ENCODE data around the gene OVCA2. TPM values are rescaled to one million over a fixed set of nuclear protein-coding genes. Genes with fewer than 3 reads are reported as not detected.

The OVCA2 gene
- total and polyA plus RNA-seq, 2 donors (not counting 3 experiments of a cell fraction or from before 2014, with no cell fraction given): 41.3 to 84.2 TPM

GRCh38 chr17:1996800-1997288 lies 45.0 kb upstream of the OVCA2 start:
- intact Hi-C loops (cut with micrococcal nuclease): no loop called here
- TF ChIP-seq FOS (IDR thresholded peaks at IDR 0.05; ENCODE audit: borderline replicate concordance, insufficient read depth, low read length) (no peak), EZH2 (IDR thresholded peaks at IDR 0.05; ENCODE audit: borderline replicate concordance, low read depth, low read length, severe bottlenecking) (no peak), POLR2A (IDR thresholded peaks at IDR 0.05; ENCODE audit: low read depth, low read length) (no peak), POLR2AphosphoS5 (IDR thresholded peaks at IDR 0.05; ENCODE audit: insufficient read depth, low read depth, low read length) (no peak), MAX (IDR thresholded peaks at IDR 0.05; ENCODE audit: insufficient read depth, insufficient read length) (no peak), MYC (IDR thresholded peaks at IDR 0.05; ENCODE audit: low read depth, low read length) (no peak), GATA2 (IDR thresholded peaks at IDR 0.05; ENCODE audit: insufficient read depth, insufficient read length, low read depth, low read length) (no peak), JUN (IDR thresholded peaks at IDR 0.05; ENCODE audit: borderline replicate concordance, insufficient read depth, insufficient read length, low read depth) (no peak), CTCF (IDR thresholded peaks at IDR 0.05; ENCODE audit: extremely low read depth in 1 of 2, insufficient read depth in 1 of 2, low read depth in 1 of 2, low read length in 2 of 2) (no peak)
- Histone ChIP-seq H3K4me1 (ENCODE audit: control insufficient read depth, extremely low read depth, insufficient read depth, low read length) (peaks cover 4% of the 10 kb centered on the region), H3K4me2 (ENCODE audit: insufficient read depth, low read length) (no peak overlapping the region), H3K9me1 (replicated peaks; ENCODE audit: control insufficient read depth, extremely low read depth, insufficient read depth, low read length) (no peaks in the 10 kb centered on the region), H2AFZ (ENCODE audit: low read depth, low read length) (no peak overlapping the region), H3K27ac (ENCODE audit: insufficient read depth, low read depth, low read length) (no peak overlapping the region), H3K9me3 (replicated peaks; ENCODE audit: control insufficient read depth, insufficient read depth, low read length) (no peaks in the 10 kb centered on the region), H3K36me3 (ENCODE audit: control insufficient read depth in 2 of 2, extremely low read depth in 1 of 2, insufficient read depth in 2 of 2, low read length in 2 of 2) (no peaks in the 10 kb centered on the region), H3K79me2 (ENCODE audit: control insufficient read depth, insufficient read depth, low read length) (no peaks in the 10 kb centered on the region), H4K20me1 (replicated peaks; ENCODE audit: control insufficient read depth, extremely low read depth, insufficient read depth, low read length) (no peaks in the 10 kb centered on the region), H3K27me3 (ENCODE audit: control insufficient read depth in 2 of 2, insufficient read depth in 2 of 2, low read length in 2 of 2) (peaks cover 12 to 20% of the 10 kb centered on the region in 2 experiments), H3K4me3 (replicated peaks in 1 of 3; ENCODE audit: insufficient read depth in 1 of 3, low read depth in 1 of 3, low read length in 3 of 3) (no peak overlapping the region), H3K9ac (replicated peaks; ENCODE audit: extremely low read depth, insufficient read depth, low read length) (no peak overlapping the region)
- BruUV-seq (replicated peaks): no TSS peak
- FAIRE-seq: no peak
- CTCF ChIA-PET: no interaction called here
- POLR2A ChIA-PET: no interaction called here
- no peak for DNase-seq (ENCODE audit: low read depth, low spot score)
- dilution Hi-C loops (cut with MboI; ENCODE audit: extremely low pct_ligation_motif_present, low sequenced_read_pairs): no loop called here

Measured in endothelial cell of umbilical vein (primary cell).